KMS-11 (cell line): ENCODE data around the gene SV2C.

Source experiments
- H2AFZ ChIP-seq: fragments of 200-600 bp; sonication (generic); 2 replicates; pipeline ENCODE4 v1.6.1; 2016; ENCODE audit warnings: antibody characterized with exemption, mixed run types, low read depth
- H3K27ac ChIP-seq: fragments of 200-600 bp; sonication (generic); 2 replicates; pipeline ENCODE4 v1.6.1; 2016; ENCODE audit warnings: mild to moderate bottlenecking, mixed run types
- H3K27me3 ChIP-seq: fragments of 200-600 bp; sonication (generic); 2 replicates; pipeline ENCODE4 v1.6.1; 2017; ENCODE audit warnings: mild to moderate bottlenecking, low read depth, mixed run types, moderate library complexity; ENCODE audit not compliant: insufficient read depth
- H3K36me3 ChIP-seq: fragments of 200-600 bp; sonication (generic); 2 replicates; pipeline ENCODE4 v1.6.1; 2017; ENCODE audit warnings: mild to moderate bottlenecking, mixed run types; ENCODE audit not compliant: insufficient read depth
- H3K4me1 ChIP-seq: fragments of 200-600 bp; sonication (generic); 2 replicates; pipeline ENCODE4 v1.6.1; 2016; ENCODE audit warnings: mild to moderate bottlenecking, low read depth, mixed run types; ENCODE audit not compliant: poor library complexity, severe bottlenecking
- H3K4me2 ChIP-seq: fragments of 200-600 bp; sonication (generic); 2 replicates; pipeline ENCODE4 v1.7.0; 2016; ENCODE audit warnings: mild to moderate bottlenecking, mixed run types
- H3K4me3 ChIP-seq: fragments of 200-600 bp; sonication (generic); IDR thresholded peaks from 2 replicates; pipeline ENCODE4 v1.6.1; 2017; ENCODE audit warnings: low read depth, low read length, mixed read lengths; ENCODE audit not compliant: insufficient read depth
- H3K79me2 ChIP-seq: fragments of 200-600 bp; sonication (generic); 2 replicates; pipeline ENCODE4 v1.6.1; 2016; ENCODE audit warnings: low read depth, mixed run types; ENCODE audit not compliant: insufficient read depth
- H3K9ac ChIP-seq: fragments of 200-600 bp; sonication (generic); 2 replicates; pipeline ENCODE4 v1.6.1; 2016; ENCODE audit warnings: mild to moderate bottlenecking, mixed run types
- H4K20me1 ChIP-seq: fragments of 200-600 bp; sonication (generic); 2 replicates; pipeline ENCODE4 v1.6.1; 2016; ENCODE audit warnings: mild to moderate bottlenecking, mixed run types; ENCODE audit not compliant: insufficient read depth
- CTCF ChIP-seq: fragments of 200-600 bp; sonication (generic); conservative IDR thresholded peaks from 2 replicates; pipeline ENCODE4 v1.6.1; 2017; ENCODE audit warnings: low read depth, mild to moderate bottlenecking, antibody characterized with exemption, low read length, moderate library complexity, mixed read lengths

The SV2C gene

DNA sequence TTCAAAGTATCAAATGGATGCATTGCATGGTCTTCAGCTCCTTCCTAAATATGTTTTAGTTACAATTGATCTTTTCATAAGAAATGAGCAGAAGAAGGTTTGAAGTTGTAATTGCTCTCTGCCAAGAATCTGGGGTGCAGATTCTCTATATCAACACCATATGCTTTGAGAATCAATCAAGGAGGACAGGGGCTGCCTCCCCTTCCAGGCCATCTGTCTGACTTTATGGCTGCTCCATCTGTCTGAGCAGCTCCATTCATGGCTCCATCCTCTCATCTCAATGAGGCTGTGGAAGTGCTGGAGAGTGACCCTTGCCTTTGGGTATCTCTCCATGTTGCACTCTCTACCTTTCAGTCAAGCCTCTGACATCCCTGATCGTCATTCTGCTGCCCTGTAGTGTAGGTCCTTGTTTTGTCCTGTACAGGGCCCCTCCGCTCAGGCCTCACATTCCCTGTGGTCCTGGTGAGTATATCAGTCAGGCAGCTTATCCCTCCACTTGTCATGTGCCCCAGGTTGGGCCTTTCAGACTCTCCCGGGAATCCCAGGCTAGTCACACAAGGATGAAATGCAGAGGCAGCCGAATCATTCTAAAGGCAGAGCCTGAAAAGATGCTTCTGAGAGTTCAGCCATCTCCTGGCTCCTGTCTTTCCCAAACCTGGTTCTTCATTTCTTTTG is 14.0 kb upstream of the SV2C start:
- TF ChIP-seq CTCF, result no peak
- Histone ChIP-seq H3K27ac (no peak overlapping the region), H3K4me2 (no peak overlapping the region), H3K36me3 (no peaks in the 10 kb centered on the region), H3K79me2 (no peaks in the 10 kb centered on the region), H3K4me3 (no peak overlapping the region), H3K4me1 (no peaks in the 10 kb centered on the region), H4K20me1 (no peaks in the 10 kb centered on the region), H2AFZ (no peak overlapping the region), H3K27me3 (no peaks in the 10 kb centered on the region), H3K9ac (no peak overlapping the region)

GRCh38 chr5:76074487-76075065 is 8.6 kb upstream of the SV2C start:
- Histone ChIP-seq H3K36me3 (no peaks in the 10 kb centered on the region), H3K4me1 (no peaks in the 10 kb centered on the region), H3K4me3 (no peak overlapping the region), H3K79me2 (no peaks in the 10 kb centered on the region), H3K4me2 (no peak overlapping the region), H3K9ac (no peak overlapping the region), H3K27me3 (no peaks in the 10 kb centered on the region), H2AFZ (no peak overlapping the region), H4K20me1 (no peaks in the 10 kb centered on the region), H3K27ac (no peak overlapping the region)
- peak; percentile 75 for TF ChIP-seq CTCF

- Histone ChIP-seq H3K4me3 (no peak overlapping the region), H3K27me3 (no peaks in the 10 kb centered on the region; the same call in 1 of the 2 replicates), H3K27ac (no peak overlapping the region), H3K79me2 (no peaks in the 10 kb centered on the region), H3K4me1 (no peaks in the 10 kb centered on the region), H2AFZ (peak overlapping the region; percentile 96), H3K4me2 (peak overlapping the region; percentile 92; the same call in 1 of the 2 replicates), H4K20me1 (no peaks in the 10 kb centered on the region), H3K36me3 (no peaks in the 10 kb centered on the region), H3K9ac (no peak overlapping the region)
- no peak for TF ChIP-seq CTCF
These were observed 1.1 kb upstream of the SV2C start for GRCh38 chr5:76081811-76082771.

GRCh38 chr5:76083555-76084495 is 642 bp downstream of the SV2C start:
- no peaks in the 10 kb centered on the region for H3K4me1 ChIP-seq
- no peak for TF ChIP-seq CTCF
- H3K36me3 ChIP-seq, result no peaks in the 10 kb centered on the region
- H4K20me1 ChIP-seq, result no peaks in the 10 kb centered on the region
- no peaks in the 10 kb centered on the region; the same call in 1 of the 2 replicates for H3K27me3 ChIP-seq
- H3K27ac ChIP-seq, result no peak overlapping the region
- H3K9ac ChIP-seq, result peak overlapping the region; percentile 26; the same call in 1 of the 2 replicates
- no peaks in the 10 kb centered on the region for H3K79me2 ChIP-seq
- H3K4me3 ChIP-seq, result no peak overlapping the region
- peak overlapping the region; percentile 96 for H2AFZ ChIP-seq
- peak overlapping the region; percentile 92 for H3K4me2 ChIP-seq
